OCI-M1 (cell line): ENCODE measurements around the gene GLYATL1.
A peak's percentile ranks its signal among the peaks of the same experiment; 100 is the strongest.

Experiments used
- DNase-seq: peaks from one replicate; lab custom pipeline; 2025; lab: John Stamatoyannopoulos, UW

Gene GLYATL1

GRCh38 chr11:58926695-58927094 is 12.6 kb upstream of the GLYATL1 start:
- no peak for DNase-seq

- no peak for DNase-seq
Measured at GRCh38 chr11:58927393-58928106, 11.7 kb upstream of the GLYATL1 start.

GRCh38 chr11:58928107-58928499 is 11.2 kb upstream of the GLYATL1 start:
- no peak for DNase-seq

- no peak for DNase-seq
Measured at GRCh38 chr11:58928691-58929090, 10.6 kb upstream of the GLYATL1 start.

- no peak for DNase-seq
Measured at GRCh38 chr11:58930926-58931325, 8.4 kb upstream of the GLYATL1 start.

GRCh38 chr11:58933661-58934060 is 5.6 kb upstream of the GLYATL1 start:
- no peak for DNase-seq

- no peak for DNase-seq
Measured at GRCh38 chr11:58934945-58935513, 4.3 kb upstream of the GLYATL1 start.

- no peak for DNase-seq
Measured at GRCh38 chr11:58938398-58938797, 890 bp upstream of the GLYATL1 start.

GRCh38 chr11:58940028-58940427 is 740 bp downstream of the GLYATL1 start:
- DNase-seq = no peak

GRCh38 chr11:58941838-58942237 is 2.5 kb downstream of the GLYATL1 start:
- no peak for DNase-seq

- no peak for DNase-seq
Measured at GRCh38 chr11:58945663-58946062, 6.4 kb downstream of the GLYATL1 start.

- DNase-seq = no peak
Measured at GRCh38 chr11:58949184-58949583, 9.9 kb downstream of the GLYATL1 start.

- DNase-seq = peak; percentile 6
Measured at GRCh38 chr11:58957922-58958321, 18.6 kb downstream of the GLYATL1 start.

- peak; percentile 45 for DNase-seq
Measured at GRCh38 chr11:58958500-58958899, 19.2 kb downstream of the GLYATL1 start.

- no peak for DNase-seq
Measured at GRCh38 chr11:58963551-58964104, 24.3 kb downstream of the GLYATL1 start.

- DNase-seq = no peak
Measured at GRCh38 chr11:58965246-58965985, 26.1 kb downstream of the GLYATL1 start.

GRCh38 chr11:58968251-58968711 is 29.0 kb downstream of the GLYATL1 start:
- no peak for DNase-seq

GRCh38 chr11:58977470-58977869 is 38.2 kb downstream of the GLYATL1 start:
- no peak for DNase-seq

GRCh38 chr11:58979222-58979621 is 39.9 kb downstream of the GLYATL1 start:
- no peak for DNase-seq

- DNase-seq = no peak
Measured at GRCh38 chr11:58980159-58980843, 41.0 kb downstream of the GLYATL1 start.

- no peak for DNase-seq
Measured at GRCh38 chr11:58992489-58992888, 53.2 kb downstream of the GLYATL1 start.

- no peak for DNase-seq
Measured at GRCh38 chr11:58994171-58994570, 54.9 kb downstream of the GLYATL1 start.
